Measurements from ENCODE around the gene ADISSP.

- TF ChIP-seq CTCF (conservative IDR thresholded peaks at IDR 0.05 in 1 of 2, IDR thresholded peaks at IDR 0.05 in 1 of 2; ENCODE audit: low read depth in 1 of 2, low read length in 2 of 2) (no peak), EZH2 (IDR thresholded peaks at IDR 0.05; ENCODE audit: low read length, missing control alignments) (no peak)
Measured at GRCh38 chr20:3739926-3740451, 27.6 kb downstream of the ADISSP start.
